D721Med (cell line): ENCODE measurements around the gene CACNB2.

ENCODE experiments used
- DNase-seq: peaks from one replicate; pipeline ENCODE4 v3.0.0; 2011; ENCODE audit warnings: low spot score; ENCODE audit not compliant: insufficient read length
- FAIRE-seq: peaks from 2 replicates; lab custom pipeline; 2011; peaks lifted over from hg19 to GRCh38; lab: Jason Lieb, UNC
- CTCF ChIP-seq: IDR thresholded peaks from 2 replicates; pipeline ENCODE4 v1.5.1; 2012; ENCODE audit warnings: mild to moderate bottlenecking, control low read depth; ENCODE audit not compliant: insufficient read depth; ENCODE audit errors: missing control alignments

CACNB2 gene

GRCh38 chr10:18140149-18140956 lies at the start of gene CACNB2:
Gene CACNB2 (plus strand): TSS chr10:18140424.
- no peak for TF ChIP-seq CTCF
- DNase-seq (peak; percentile 25), FAIRE-seq (no peak)

- DNase-seq (no peak), FAIRE-seq (no peak)
- no peak for TF ChIP-seq CTCF
These were observed 45.9 kb upstream of the CACNB2 start for GRCh38 chr10:18094332-18094731.

- FAIRE-seq (no peak), DNase-seq (no peak)
- TF ChIP-seq CTCF = no peak
These were observed 45.4 kb upstream of the CACNB2 start for GRCh38 chr10:18094793-18095192.

GRCh38 chr10:18097524-18097923 lies 42.7 kb upstream of the CACNB2 start:
- FAIRE-seq (no peak), DNase-seq (no peak)
- no peak for TF ChIP-seq CTCF

- TF ChIP-seq CTCF = no peak
- DNase-seq = no peak
- no peak for FAIRE-seq
These were observed 42.0 kb upstream of the CACNB2 start for GRCh38 chr10:18098201-18098600.

GRCh38 chr10:18099415-18099814 lies 40.8 kb upstream of the CACNB2 start:
- no peak for FAIRE-seq

More at GRCh38 chr10:18099415-18099814, 40.8 kb upstream of the CACNB2 start:
- no peak for TF ChIP-seq CTCF
- DNase-seq = no peak
